NCI-H82 treated with DMSO at 0.1 percent for 48 hours (cell line): ENCODE data around the gene IQCN.
A peak's percentile ranks its signal among the peaks of the same experiment; 100 is the strongest.

Experiments used
- DNase-seq: peaks from one replicate; lab custom pipeline; 2025; ENCODE audit not compliant: unreplicated experiment; lab: John Stamatoyannopoulos, UW

IQCN gene

DNA sequence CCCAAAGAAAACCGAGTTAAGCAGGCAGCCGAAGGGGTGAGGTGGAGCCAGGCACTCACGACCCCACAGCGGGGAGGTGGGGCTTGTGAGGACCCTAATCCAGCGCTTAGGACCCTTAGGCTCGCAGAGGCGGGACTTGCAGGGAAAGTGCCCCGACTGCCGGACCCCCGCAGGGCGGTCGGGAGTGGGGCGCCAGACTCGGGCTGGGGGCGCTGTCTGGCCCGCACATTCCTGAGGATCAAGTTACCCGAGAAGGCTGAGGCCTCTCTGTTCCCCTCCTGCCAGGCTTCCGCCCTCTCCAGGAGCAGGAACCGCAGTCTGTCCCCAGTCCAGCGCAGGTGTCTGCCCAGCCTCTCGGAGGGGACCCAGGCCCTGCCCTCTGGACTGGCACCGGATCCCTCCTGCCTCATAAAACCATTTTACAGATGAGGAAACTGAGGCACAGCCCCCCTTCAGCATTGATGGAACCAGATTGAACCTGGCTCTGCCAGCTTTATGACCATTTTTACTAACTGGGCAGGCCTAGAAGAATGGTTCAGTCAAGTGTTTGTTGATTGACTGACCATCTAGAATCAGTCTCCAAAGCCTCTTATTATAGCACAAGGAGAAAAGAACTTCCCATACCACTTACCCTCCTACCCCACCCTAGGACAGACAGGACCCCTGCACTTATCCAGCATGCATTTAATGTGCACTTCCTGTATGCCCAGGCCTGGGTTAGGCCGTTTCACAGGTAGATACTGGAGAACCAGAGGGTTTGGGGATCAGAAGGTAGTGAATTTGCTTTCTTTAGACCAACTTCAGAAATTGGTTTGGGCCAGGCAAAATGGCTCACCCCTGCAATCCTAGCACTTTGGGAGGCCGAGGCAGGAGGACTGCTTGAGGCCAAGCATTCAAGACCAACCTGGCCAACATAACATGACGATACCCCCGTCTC lies 13.9 kb upstream of the IQCN start:
- DNase-seq: no peak

DNA sequence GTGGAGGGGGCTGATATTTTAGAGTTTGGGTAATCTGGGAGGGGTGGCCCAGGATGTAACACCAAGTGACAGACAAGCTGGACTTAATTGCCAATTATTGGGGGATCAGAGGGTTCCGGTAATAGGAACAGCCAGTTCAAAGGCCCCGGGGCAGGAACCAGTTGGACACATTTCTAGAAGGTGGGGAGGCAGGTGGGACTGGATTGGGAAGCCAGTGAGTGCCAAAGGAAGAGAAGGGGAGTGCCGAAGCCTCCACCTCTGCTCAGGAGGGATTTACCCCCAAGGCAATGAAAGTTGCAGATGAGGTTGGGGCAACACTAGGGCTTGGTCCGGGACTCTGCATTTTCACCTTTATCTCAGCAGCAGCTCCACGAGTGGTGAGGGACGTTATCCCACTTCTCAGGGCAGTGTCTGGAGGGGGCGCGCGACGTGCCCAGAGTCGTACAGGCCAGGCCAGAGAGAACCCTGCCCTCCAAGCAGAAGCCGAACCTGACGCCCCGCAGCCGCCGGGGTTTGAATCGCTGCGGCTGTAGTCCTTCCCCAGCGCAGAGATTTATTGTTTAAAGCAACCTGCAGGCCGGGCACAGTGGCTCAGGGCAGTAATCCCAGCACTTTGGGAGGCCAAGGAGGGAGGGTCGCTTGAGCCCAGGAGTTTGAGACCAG lies 12.9 kb upstream of the IQCN start:
- no peak for DNase-seq

GRCh38 chr19:18284712-18285360 lies 10.6 kb upstream of the IQCN start:
- no peak for DNase-seq

DNA sequence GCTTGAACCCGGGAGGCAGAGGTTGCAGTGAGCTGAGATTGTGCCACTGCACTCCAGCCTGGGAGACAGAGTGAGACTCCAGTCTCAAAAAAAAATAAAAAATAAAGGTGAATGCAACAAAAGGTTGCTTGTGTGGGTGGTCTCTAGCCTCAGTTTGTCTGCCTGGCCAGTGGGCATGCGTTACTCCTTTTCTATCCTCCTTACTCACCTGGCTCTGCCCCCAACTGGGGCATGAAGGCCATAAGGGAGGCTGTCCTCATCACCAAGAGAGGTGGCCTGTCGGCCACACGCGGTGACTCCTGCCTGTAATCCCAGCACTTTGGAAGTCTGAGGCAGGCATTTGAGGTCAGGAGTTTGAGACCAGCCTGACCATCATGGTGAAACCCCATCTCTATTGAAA lies 9.1 kb upstream of the IQCN start:
- DNase-seq: no peak

- peak; percentile 27 for DNase-seq
Observed at GRCh38 chr19:18282788-18283141, 8.5 kb upstream of the IQCN start.

DNA sequence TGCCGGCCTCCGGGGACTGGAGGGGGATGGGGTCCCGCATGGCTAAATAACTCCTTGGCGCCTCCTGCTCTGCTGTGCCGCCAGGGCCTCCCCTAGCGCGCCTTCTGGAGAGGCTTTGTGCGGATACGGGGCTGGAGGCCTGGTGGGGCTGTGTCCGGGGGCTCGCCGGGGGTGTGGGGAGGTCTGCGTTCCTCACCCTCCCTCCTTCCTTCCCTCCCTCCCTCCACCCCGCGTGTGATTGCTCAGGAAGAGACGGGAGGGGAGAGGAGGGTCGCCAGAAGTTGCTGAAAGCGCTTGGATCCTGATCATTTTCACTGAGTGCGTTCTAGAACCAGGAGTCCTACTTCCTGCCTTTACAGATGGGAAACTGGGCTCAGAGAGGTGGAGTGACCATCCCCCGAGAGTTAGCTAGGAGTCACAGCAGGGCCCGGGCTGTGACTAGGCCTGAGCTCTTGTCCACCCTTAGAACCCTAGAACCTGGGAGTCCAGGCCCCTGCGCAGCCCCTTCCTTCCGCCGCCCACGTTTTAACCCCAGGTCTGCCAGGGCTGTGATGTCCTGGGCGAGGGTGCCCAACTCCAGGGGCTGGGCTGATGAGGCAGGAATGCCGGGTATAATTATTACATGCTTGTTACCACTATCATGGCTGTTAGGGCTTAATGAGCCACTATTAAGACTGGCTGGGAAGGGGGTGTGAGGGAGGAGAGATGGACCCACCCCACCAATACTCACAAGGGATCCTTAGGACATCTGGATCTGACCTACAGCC lies 8.0 kb upstream of the IQCN start:
- DNase-seq: peak; percentile 99

GRCh38 chr19:18281082-18282020 lies 7.1 kb upstream of the IQCN start, which contains the start of gene JUND:
Gene JUND (minus strand): TSS chr19:18281622. CDS start chr19:18281484, 138 bp downstream.
- DNase-seq: peak; percentile 99

DNA sequence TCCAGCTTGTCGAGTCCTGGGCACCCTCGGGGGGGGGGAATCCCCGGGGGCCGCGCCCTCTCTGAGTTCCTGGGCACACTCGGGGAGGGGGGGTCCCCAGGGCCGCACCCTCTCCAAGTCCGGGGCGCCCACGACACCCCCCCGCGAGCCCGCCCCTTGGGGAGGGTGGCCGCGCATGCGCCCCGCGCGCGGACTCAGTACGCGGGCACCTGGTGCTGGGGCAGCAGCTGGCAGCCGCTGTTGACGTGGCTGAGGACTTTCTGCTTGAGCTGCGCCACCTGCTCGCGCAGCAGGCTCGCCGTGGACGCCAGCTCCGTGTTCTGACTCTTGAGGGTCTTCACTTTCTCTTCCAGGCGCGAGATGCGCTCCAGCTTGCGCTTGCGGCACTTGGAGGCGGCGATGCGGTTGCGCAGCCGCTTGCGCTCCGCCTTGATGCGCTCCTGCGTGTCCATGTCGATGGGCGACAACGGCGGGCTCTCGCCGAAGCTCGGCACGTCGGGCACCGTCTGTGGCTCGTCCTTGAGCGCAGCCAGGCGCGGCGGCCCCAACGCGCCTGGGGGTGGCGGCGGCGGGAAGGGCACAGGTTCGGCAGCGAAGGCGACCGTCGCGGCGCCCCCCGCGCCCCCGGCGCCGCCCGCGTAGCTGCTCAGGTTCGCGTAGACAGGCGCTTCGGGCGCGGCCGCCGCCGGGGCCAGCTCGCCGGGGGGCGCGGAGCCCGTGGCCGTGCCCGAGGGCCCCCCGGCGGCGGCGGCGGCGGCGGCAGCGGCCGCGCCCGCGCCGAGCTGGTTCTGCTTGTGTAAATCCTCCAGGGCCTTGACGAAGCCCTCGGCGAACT lies 6.2 kb upstream of the IQCN start:
- peak; percentile 67 for DNase-seq

DNA sequence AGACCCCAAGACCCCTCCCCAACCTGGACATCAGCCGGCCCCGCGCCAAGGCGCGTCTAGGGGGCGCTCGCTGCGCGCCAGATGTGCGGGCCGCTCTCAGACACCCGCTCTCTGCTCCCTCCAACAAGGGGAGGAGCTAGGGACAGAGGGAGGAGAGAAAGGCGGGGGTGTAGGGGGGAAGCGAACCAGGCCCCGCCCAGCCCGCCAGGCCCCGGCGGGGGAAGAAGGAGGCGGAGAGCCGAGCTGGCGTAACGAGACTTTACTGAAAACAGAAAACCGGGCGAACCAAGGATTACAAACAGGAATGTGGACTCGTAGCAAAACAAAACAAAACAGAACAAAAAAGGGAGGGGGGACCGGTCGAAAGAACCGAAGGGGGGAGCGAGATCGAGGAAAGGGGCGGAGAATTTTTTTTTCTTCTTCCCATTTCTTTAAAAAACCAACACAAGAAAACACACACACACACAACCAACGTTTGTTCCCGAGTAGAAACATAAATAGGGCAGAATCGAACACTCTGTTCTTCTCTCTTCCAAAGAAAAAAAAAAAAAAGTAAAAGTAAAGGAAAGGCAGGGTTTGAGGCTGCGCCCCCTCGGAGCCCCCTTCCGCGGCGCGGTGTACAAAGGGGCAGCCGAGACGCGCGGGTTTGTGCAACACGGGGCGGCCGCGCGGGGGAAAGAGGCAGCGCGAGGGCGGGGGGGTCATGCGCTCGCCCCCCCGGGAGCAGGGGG lies 5.4 kb upstream of the IQCN start:
- DNase-seq: peak; percentile 96

DNA sequence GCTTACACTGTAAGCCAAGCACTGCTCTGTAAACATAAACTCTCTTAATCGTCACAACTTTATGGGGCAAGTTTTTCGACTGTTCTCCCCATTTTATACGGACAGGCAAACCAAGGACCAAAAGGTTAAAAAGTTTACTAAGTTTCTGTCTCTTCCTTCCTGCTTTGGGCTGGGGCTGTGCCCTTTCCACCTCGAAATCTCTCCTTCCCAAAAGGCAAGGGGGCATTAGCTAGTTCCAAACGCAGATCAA lies 4.9 kb upstream of the IQCN start:
- DNase-seq: no peak

- no peak for DNase-seq
Observed at GRCh38 chr19:18278521-18279265, 4.4 kb upstream of the IQCN start.

GRCh38 chr19:18274781-18275356 lies 617 bp upstream of the IQCN start:
- no peak for DNase-seq

DNA sequence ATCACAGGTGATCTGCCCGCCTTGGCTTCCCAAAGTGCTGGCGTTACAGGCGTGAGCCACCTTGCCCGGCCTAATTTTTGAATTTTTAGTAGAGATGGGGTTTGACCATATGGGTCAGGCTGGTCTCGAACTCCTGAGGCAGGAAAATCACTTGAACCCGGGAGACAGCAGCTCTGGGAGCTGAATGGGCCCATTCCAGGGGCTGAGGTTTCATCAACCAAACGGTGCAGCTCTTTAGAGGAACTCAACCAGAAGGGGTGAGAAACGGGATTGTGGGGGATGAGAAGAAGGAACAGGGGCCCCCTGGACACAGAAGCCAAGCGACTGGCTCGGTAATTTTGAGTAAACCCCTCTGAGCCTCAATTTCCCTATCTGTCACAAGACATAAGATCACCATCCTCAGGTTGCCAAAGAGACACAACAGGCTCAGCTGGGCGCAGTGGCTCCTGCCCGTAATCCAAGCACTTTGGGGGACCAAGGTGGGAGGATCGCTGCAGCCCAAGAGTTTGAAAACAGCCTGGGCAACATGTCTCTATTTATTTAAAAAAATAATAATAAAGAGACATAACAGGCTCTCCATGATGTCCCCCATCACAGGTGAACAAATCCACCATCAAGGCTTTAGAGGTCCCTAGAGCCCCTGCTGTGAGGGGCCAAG lies 562 bp downstream of the IQCN start:
- DNase-seq: no peak

DNA sequence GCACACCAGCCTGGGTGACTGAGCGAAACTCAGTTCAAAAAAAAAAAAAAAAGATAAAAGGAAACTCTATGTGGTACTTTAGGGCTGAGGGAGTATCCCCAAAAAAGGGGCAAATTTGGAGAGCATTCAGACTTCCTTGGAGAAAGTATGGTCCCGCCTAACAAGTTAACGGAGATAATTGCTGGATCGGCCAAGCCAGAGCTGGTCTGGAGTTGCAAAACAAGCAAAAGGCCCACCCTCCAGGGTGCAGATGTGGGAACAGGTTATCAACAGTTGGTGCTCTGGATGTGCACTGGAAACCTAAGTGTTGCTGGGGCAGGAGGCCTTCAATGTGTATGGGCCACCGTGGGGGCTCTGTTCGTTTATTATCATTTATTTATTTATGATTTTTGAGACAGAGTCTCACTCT lies 2.8 kb downstream of the IQCN start:
- DNase-seq: no peak

GRCh38 chr19:18270326-18270725 lies 3.9 kb downstream of the IQCN start:
- no peak for DNase-seq

- no peak for DNase-seq
Observed at GRCh38 chr19:18269070-18269723, 5.1 kb downstream of the IQCN start.
